HL-60 (cell line): ENCODE data around the gene MCEMP1.
A peak's percentile ranks its signal among the peaks of the same experiment; 100 is the strongest.

Experiments
- DNase-seq, 2 experiments: peaks; one replicate each; pipeline ENCODE4 v3.0.0-alpha.2; 2010 to 2020; ENCODE audit warnings: low read depth in 1 of 2, low spot score in 1 of 2
- H3K27ac ChIP-seq: fragments of 250-450 bp; sonication (Bioruptor Pico); replicated peaks from 2 replicates; pipeline ENCODE4 v1.5.1; 2020; ENCODE audit warnings: mild to moderate bottlenecking, moderate library complexity
- H3K27me3 ChIP-seq: fragments of 250-450 bp; sonication (Bioruptor Pico); 2 replicates; pipeline ENCODE4 v1.5.1; 2021; ENCODE audit warnings: mild to moderate bottlenecking, moderate library complexity; ENCODE audit not compliant: insufficient read depth, poor library complexity, severe bottlenecking
- H3K4me3 ChIP-seq: replicated peaks from 2 replicates; pipeline ENCODE4 v1.5.1; 2011; ENCODE audit warnings: mild to moderate bottlenecking, control low read depth, low read length; ENCODE audit not compliant: insufficient read depth
- CTCF ChIP-seq: IDR thresholded peaks from one replicate; pipeline ENCODE4 v1.5.1; 2011; ENCODE audit warnings: low read length, control low read depth, inconsistent platforms; ENCODE audit not compliant: insufficient read depth
- GABPA ChIP-seq: IDR thresholded peaks from 2 replicates; pipeline ENCODE4 v1.6.1; 2012; ENCODE audit warnings: low read depth
- POLR2AphosphoS5 ChIP-seq: IDR thresholded peaks from 2 replicates; pipeline ENCODE4 v1.6.1; 2012; ENCODE audit warnings: low read depth
- REST ChIP-seq: IDR thresholded peaks from 2 replicates; pipeline ENCODE4 v1.6.1; 2012; ENCODE audit warnings: low read depth; ENCODE audit not compliant: insufficient replicate concordance
- SPI1 ChIP-seq: IDR thresholded peaks from 2 replicates; pipeline ENCODE4 v1.6.1; 2012; ENCODE audit warnings: low read depth, mild to moderate bottlenecking, borderline replicate concordance

The MCEMP1 gene

GRCh38 chr19:7701654-7702457 is 25.0 kb downstream of the MCEMP1 start, which contains the start of gene FCER2:
Gene FCER2, minus strand, starts transcription at chr19:7702131. Its CDS starts 2,371 bp downstream, at chr19:7699760.
- Histone ChIP-seq H3K27ac (no peak within 1 kb of the TSS), H3K27me3 (no peaks in the 10 kb centered on the region), H3K4me3 (no peak within 1 kb of the TSS)
- DNase-seq: no peak
- TF ChIP-seq SPI1: no peak
- TF ChIP-seq REST: no peak
- TF ChIP-seq CTCF: no peak
- TF ChIP-seq GABPA: no peak
- no peak for TF ChIP-seq POLR2AphosphoS5

- no peak for DNase-seq
- Histone ChIP-seq H3K27me3 (no peaks in the 10 kb centered on the region), H3K4me3 (no peak overlapping the region), H3K27ac (no peak overlapping the region)
- TF ChIP-seq POLR2AphosphoS5: no peak
- no peak for TF ChIP-seq GABPA
- no peak for TF ChIP-seq REST
- no peak for TF ChIP-seq SPI1
- TF ChIP-seq CTCF: no peak
Observed at GRCh38 chr19:7703332-7703731, 26.4 kb downstream of the MCEMP1 start.

- DNase-seq: no peak
- no peaks in the 10 kb centered on the region for H3K27me3 ChIP-seq
- no peak for TF ChIP-seq REST
- no peak for TF ChIP-seq CTCF
- TF ChIP-seq POLR2AphosphoS5: no peak
- no peak for TF ChIP-seq GABPA
- no peak for TF ChIP-seq SPI1
- no peak overlapping the region for H3K4me3 ChIP-seq
- H3K27ac ChIP-seq: peak overlapping the region; percentile 79
Observed at GRCh38 chr19:7704280-7705060, 27.6 kb downstream of the MCEMP1 start.
